ENCODE results near the gene GATAD2B.
"Not testable (repeated sequence)": the region's sequence is repeated elsewhere in the genome, so short reads cannot be mapped to it uniquely, and the experiment has no call there.

GATAD2B gene

GRCh38 chr1:153888533-153888932 is 34.2 kb downstream of the GATAD2B start:
- DNase-seq (ENCODE audit: low read depth, low spot score): no peak

GRCh38 chr1:153886127-153886526 is 36.6 kb downstream of the GATAD2B start:
- DNase-seq (ENCODE audit: low read depth, low spot score): no peak

DNA sequence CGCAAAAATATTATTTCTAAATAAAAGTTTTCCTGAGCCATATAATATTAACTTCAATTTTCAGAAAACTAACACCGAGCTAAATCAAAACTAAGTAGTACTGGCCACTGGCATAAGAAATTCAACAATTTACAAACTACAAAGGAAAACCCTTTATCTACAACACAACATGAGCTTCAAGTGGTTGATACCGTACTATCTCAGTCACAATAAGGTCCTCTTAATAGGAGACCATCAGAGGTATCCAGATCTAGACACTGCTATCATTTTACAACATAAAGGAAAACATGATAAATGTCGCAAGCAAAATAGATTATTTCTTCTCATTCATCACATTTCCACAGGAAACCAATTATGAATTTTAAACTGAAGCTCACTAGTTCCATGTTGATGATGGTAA is 39.5 kb downstream of the GATAD2B start:
- DNase-seq (ENCODE audit: low read depth, low spot score): no peak

DNA sequence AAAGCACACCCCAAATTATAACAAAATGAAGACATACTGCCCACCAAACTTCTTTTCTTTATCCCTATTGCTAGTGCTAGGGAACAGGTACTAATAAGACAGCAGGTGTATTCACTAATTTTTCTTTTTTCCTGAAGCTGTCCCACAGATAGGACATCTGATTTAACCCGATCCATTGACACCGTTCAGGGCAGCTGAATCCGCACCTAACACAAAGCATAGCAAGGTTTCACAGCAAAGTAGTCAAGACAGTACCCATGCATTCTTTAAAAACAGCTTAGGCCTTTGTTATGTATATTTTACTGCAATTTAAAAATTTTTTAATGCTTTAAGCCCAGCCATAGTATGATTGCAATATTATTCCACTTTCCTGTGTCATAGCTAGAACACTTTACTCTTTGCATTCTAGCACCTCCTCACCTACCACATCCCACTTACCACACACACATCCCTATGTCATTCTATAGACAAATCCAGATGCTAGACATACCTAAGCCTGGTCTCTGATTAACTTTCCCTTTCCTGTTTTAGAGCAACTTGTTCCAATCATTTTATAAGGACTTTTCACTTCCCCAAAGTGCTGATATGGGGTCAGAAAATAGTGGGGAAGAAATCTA is 40.4 kb downstream of the GATAD2B start:
- no peak for DNase-seq (ENCODE audit: low read depth, low spot score)

GRCh38 chr1:153881751-153882150 is 41.0 kb downstream of the GATAD2B start:
- DNase-seq (ENCODE audit: low read depth, low spot score): no peak

- DNase-seq (ENCODE audit: low read depth, low spot score): no peak
Measured at GRCh38 chr1:153880962-153881361, 41.8 kb downstream of the GATAD2B start.

DNA sequence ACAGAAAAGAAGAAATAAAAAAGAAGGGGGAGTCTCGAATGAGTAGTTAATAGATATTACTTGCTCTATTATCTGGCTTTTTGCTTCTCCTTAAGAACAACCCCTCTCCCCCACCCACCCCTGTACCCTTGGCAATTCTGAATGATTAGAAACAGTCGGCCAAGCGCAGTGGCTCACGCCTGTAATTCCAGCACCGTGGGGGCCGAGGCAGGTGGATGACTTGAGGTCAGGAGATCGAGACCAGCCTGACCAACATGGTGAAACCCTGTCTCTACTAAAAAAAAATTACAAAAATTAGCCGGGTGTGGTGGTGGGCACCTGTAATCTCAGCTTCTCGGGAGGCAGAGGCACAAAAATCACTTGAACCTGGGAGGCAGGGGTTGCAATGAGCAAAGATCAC is 42.7 kb downstream of the GATAD2B start:
- DNase-seq (ENCODE audit: low read depth, low spot score): no peak

DNA sequence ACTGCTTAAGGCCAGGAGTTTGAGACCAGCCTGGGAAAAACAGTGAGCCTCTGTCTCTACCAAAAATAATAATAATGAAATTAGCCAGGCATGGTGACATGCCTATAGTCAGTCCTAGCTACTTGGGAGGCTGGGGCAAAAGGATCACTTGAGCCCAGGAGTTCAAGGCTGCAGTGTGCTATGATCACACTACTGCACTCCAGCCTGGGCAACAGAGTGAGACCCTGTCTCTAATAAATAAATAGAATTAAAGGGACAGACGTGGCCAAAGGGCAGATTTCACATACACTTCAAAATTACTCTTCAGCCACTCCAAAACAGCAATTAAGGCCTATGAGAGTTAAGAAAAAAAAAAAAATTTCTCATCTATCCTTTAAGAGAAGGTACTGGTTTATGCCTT is 45.7 kb downstream of the GATAD2B start:
- DNase-seq (ENCODE audit: low read depth, low spot score): no peak

DNA sequence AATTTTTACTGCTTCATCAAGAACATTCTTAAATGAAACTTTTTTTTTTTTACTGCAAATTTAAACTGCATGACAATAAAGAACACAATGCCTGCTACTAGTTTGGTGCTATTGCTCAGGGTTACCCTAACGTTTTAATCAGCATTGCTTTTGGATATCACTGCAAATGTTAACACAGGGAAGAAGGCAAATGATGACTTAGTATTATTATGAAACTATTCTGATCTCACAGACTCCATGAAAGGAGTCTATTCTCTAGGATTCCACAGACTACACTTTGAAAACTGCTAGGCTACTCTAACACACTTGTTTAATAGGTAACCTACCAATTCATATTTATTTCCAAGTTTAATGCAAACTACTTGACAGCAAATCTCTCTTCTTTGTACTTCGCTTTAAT is 49.8 kb downstream of the GATAD2B start:
- no peak for DNase-seq (ENCODE audit: low read depth, low spot score)

GRCh38 chr1:153872331-153872730 is 50.4 kb downstream of the GATAD2B start:
- no peak for DNase-seq (ENCODE audit: low read depth, low spot score)

DNA sequence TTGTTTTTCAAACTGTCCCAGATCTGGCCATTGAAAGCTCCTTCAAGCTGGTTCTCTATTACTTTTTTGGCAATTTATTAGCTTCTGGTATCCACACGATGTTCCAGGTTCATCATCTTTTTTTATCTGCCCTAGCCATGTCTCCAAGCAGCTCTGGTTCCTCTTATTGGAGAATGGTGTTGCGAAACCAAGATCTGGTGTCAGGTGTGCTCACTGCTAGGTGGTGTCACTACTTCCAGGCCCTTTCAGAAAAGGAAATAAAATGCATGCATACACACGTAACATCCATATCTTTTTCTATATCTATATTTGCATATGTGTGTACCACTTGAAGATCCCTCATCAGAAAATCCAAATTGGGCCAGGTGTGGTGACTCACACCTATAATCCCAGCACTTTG is 53.3 kb downstream of the GATAD2B start:
- DNase-seq (ENCODE audit: low read depth, low spot score): no peak

GRCh38 chr1:153866045-153866850 is 56.5 kb downstream of the GATAD2B start:
- no peak for DNase-seq (ENCODE audit: low read depth, low spot score)

DNA sequence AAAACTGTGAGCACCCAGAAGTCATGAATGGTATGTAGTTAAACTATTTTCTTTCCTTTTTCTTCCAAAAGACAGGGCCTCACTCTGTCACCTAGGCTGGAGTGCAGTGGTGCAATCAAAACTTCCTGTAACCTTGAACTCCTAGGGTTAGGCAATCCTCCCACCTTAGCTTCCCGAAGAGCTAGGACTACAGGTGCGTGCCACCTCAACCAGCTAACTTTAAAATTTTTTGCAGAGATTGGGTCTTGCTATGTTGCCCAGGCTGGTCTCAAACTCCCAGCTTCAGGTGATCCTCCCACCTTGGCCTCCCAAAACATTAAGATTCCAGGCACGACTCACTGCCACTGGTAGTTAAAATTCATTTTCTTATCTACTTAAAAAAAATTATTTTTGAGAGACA is 62.5 kb downstream of the GATAD2B start:
- DNase-seq (ENCODE audit: low read depth, low spot score): no peak

- DNase-seq (ENCODE audit: low read depth, low spot score): no peak
Measured at GRCh38 chr1:153857505-153857904, 65.3 kb downstream of the GATAD2B start.

- DNase-seq (ENCODE audit: low read depth, low spot score): no peak
Measured at GRCh38 chr1:153856763-153857162, 66.0 kb downstream of the GATAD2B start.

GRCh38 chr1:153852170-153852569 is 70.6 kb downstream of the GATAD2B start:
- DNase-seq (ENCODE audit: low read depth, low spot score): no peak

GRCh38 chr1:153849487-153850185 is 73.1 kb downstream of the GATAD2B start:
- DNase-seq (ENCODE audit: low read depth, low spot score): no peak

- DNase-seq (ENCODE audit: low read depth, low spot score): no peak
Measured at GRCh38 chr1:153848805-153849204, 74.0 kb downstream of the GATAD2B start.

GRCh38 chr1:153845158-153845557 is 77.6 kb downstream of the GATAD2B start:
- no peak for DNase-seq (ENCODE audit: low read depth, low spot score)

GRCh38 chr1:153844349-153844748 is 78.4 kb downstream of the GATAD2B start:
- DNase-seq (ENCODE audit: low read depth, low spot score): not testable (repeated sequence)

DNA sequence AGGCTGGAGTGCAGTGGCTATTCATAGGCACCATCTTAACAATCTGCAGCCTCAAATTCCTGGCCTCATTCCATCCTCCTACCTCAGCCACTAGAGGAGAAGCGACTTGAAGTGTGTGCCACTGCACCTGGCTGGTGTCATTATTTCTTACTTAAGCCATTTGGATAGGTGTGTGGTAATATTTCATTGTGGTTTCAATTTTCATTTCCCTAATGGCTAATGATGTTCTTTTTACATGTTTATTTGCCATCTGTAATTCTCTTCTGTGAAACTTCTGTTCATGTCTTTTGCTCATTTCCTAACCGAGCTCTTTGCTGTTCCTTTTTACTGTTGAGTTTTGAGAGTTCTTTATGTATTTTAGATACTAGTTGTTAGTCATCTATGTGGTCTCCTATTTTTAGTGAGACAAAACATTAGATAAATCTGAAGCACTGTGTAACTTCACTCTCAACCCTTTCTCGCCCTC is 80.7 kb downstream of the GATAD2B start:
- no peak for DNase-seq (ENCODE audit: low read depth, low spot score)

DNA sequence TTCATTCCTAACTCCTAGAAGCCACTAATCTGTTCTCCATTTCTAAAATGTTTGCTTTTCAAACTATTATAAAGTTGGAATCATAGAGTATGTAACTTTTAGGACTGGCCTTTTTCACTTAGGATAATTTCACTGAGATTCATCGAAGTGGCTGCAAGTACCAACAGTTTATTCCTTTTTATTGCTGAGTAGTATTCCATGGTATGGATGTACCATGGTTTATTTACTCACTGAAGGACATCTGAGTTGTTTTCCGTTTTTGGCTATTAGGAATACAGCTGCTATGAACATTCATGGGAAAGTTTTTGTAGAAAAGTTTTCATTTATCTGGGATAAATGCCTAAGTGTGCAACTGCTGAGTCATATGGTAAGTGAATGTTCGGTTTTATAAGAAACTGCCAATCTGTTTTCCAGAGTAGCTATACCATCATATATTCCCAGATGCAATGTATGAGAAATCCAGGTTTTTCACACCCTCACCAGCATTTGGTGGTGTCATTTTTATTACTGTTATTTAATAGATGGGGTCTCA is 81.2 kb downstream of the GATAD2B start:
- no peak for DNase-seq (ENCODE audit: low read depth, low spot score)
